GM18508 (cell line): Measurements from ENCODE around the gene TMPRSS11D.

Experiments
- ATAC-seq: cut with Tn5 transposase; IDR thresholded peaks from one replicate; pipeline ENCODE4 v1.9.1; 2021; ENCODE audit warnings: moderate number of reproducible peaks; ENCODE audit not compliant: insufficient read depth, unreplicated experiment

TMPRSS11D gene

GRCh38 chr4:67891645-67892044, 7.8 kb upstream of the TMPRSS11D start:
- ATAC-seq, result no peak

GRCh38 chr4:67886281-67886680, 2.5 kb upstream of the TMPRSS11D start:
- no peak for ATAC-seq

DNA sequence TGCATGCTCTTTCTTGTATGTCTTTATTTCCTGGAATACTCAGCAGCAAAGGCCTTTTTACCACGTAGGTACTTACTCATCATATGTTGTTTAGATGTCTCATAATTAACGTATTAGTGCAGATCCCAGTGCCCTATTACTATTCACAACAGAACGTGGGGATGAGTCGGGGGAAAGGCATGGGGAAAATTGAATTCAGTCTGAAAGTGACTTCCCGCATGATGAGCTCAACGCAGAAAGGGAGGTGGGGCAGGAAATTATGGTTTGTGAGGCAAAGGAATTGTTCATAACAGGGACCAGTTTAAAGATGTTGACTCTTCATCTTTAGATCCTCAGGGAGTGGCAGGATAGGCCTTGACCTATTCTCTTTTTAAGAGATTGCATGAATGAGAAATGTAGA, 2.0 kb upstream of the TMPRSS11D start:
- no peak for ATAC-seq

GRCh38 chr4:67884701-67885100, 899 bp upstream of the TMPRSS11D start:
- no peak for ATAC-seq

- no peak for ATAC-seq
These were observed 344 bp downstream of the TMPRSS11D start for GRCh38 chr4:67883458-67883857.

DNA sequence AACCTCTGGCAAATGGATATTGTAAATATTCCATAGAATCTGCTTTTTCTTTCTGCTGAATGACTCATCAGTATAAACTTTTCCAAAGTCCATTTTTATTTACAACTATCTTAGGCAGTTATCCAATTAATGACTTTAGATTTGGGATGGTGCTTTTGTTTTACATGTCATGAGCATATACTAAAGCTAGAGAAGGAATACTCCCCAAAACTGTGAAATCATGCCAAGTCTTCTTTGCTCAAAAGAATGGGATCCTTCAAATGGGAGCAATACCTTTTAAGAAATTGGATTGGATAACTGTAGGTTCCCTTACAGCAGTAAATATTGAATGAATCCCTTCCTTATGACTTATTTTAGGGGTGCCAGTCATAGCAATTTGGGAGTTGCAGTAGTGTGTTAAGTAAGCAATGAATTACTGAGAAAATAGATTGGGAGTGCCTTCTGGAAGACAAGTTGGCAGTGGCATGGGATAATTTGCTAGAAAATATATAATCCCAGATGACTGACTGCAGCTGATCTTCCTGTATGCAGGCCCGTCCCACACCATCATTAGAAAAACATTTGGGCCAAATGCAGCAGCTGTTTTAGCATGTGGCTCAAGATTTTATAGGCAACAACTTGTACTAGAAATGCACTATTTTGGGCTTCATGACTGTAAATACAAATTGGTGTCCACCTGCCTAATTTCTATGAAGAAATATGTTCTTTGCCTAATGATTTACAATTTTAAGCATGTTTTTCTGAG, 2.8 kb downstream of the TMPRSS11D start:
- no peak for ATAC-seq

DNA sequence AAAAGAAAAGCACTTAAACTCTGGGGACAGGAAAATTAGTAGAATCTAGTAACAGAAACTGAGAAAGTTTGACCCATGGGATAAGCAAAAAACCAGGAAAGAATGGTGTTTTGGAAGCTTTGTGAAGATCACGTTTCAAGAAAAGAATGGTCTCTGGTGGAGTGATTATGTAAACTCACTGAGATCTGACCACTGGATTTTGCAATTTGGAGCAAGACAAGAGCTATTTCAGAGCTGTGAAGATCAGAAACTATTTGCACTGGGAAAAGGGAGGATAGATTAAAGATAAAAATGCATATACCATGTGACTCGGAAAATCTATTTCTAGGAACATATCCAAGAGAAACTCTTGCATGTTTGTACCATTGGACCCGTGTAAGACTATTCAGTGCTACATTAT, 4.3 kb downstream of the TMPRSS11D start:
- no peak for ATAC-seq

GRCh38 chr4:67877086-67877485, 6.7 kb downstream of the TMPRSS11D start:
- ATAC-seq, result no peak

- no peak for ATAC-seq
These were observed 8.8 kb downstream of the TMPRSS11D start for GRCh38 chr4:67874986-67875385.

DNA sequence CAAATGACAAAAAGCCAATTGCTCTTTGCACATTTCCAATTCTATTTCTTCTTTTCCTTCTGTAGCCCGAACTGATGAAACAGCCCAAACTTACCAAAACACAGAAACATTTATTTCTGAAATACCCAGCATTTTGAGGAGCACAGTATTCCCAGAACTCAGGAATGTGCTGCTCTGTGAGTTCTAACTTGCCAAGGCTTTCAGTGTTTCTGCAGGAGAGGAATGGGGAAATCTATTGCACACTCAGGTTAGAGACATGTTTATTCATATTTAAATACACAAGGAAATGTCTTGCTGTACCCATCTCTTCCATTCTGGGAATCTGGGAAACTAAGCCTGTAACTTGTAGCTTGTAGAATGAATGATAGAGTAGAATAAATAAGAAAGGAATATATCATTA, 10.7 kb downstream of the TMPRSS11D start:
- no peak for ATAC-seq

DNA sequence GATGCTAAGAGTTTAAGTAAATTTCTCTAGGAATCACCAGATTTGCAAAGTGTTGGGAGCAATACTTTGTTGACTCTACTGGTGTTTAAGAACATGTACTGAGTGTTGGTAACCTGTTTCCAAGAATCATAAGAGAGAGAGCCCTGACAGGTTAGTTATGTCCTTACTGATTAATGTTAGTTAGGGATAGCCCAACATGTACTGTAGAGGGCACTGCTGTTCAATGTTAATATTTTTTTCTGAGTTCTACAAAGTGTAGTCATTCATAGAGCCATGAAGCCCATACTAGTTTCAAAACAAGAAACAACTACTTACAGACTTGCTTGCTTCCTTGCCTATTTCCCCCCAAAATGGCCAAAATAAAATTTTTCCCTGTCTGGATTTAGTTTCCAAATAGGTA, 11.9 kb downstream of the TMPRSS11D start:
- peak; percentile 94 for ATAC-seq

DNA sequence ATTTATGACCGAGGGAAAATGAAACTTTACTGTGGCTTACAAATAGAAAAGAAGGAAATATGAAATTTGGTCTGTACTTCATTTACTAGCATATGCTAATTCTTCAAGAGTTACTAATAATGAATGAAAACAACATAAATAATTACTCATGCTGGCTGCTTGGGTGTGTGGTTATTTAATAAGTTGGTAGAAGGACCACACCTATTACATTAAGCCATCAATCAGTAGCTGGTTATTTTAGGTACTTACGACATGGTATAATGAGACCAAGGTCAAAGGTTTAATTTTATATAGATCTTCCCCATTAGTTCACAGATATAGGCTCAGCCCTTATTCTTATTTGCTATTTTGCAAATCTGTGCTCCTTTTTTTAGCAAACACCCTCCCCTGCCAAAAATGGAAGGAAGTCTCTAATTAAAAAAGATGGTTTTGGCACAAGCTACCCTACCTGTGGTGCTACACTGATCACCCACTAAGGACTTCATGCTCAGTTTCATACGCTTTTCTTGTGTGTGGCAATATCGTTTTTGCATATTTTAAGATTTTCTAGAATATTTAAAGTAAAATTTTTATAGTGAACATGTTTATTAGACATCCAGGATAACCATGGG, 14.1 kb downstream of the TMPRSS11D start:
- ATAC-seq, result no peak

GRCh38 chr4:67861513-67861912, 22.3 kb downstream of the TMPRSS11D start:
- ATAC-seq, result no peak

- ATAC-seq, result no peak
These were observed 30.5 kb downstream of the TMPRSS11D start for GRCh38 chr4:67853336-67853735.

GRCh38 chr4:67820903-67821302, 62.9 kb downstream of the TMPRSS11D start:
- ATAC-seq, result no peak

DNA sequence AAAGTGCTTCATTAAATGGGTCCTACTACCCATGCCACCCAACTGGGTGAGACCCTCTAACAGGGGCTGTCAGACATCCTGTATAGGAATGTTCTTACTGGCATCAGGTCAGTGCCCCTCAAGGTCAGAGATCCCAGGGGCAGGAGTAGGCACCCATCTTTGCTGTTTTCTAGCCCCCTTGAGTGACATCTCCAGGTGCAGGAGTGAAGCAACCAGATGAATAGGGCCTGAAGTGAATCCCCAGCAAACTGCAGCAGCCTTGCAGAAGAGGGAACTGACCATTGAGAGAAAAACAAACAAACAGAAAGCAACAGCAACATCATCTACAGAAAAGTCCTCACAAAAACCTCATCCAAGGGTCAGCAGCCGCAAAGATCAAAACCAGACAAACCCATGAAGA, 73.8 kb downstream of the TMPRSS11D start:
- no peak for ATAC-seq

GRCh38 chr4:67809502-67809901, 74.3 kb downstream of the TMPRSS11D start:
- ATAC-seq, result no peak

- ATAC-seq, result no peak
These were observed 87.0 kb downstream of the TMPRSS11D start for GRCh38 chr4:67796810-67797209.

- ATAC-seq, result no peak
These were observed 93.1 kb downstream of the TMPRSS11D start for GRCh38 chr4:67790721-67791120.

- no peak for ATAC-seq
These were observed 96.5 kb downstream of the TMPRSS11D start for GRCh38 chr4:67787311-67787710.

DNA sequence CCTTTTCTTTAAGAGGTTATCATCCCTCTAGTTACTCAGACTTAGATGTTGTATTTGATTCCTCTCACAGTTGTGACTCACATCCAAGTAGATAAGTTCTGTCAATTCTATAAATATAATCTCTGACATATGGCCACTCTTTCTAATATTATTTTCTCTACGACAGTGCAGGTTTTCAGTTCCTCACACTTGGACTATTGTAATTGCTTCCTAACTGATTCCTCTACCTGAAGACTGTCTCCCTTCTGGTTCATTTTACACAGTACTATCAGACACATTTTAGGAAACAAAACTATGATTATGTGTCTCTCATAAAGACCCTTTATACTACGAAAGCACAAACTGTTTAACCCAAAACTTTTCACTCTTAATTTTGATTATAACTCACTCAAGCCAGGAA, 98.3 kb downstream of the TMPRSS11D start:
- ATAC-seq, result no peak

DNA sequence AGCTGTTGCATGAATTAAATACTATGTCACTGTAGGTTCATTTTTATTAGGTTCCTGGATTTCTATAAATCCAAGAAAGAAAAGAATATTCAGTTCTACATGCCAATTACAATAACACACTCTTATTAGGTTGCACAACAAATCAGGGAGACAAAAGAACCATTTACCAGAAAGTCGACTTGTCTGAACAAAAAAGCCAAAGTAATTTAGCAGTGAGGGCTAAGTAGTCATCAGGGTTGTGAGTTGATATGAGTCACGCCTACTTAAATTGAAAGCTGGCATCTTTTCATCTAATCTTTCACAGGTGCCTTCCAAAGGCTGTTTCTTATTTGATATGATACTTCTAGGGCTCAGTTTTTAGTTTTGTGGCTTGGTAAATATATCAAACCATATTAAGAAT, 104.2 kb downstream of the TMPRSS11D start:
- no peak for ATAC-seq
